Activated B cell treated with CpG ODN at 0.5 μM for 24 hours (primary cell): ENCODE measurements around the gene TH. TPM values are rescaled to one million over a fixed set of nuclear protein-coding genes. Genes with fewer than 3 reads are reported as not detected.
"Not testable (repeated sequence)": the region's sequence is repeated elsewhere in the genome, so short reads cannot be mapped to it uniquely, and the experiment has no call there.

Experiments
- ATAC-seq: fragments of 200-7000 bp; cut with Tn5 transposase; one replicate; pipeline ENCODE4 v1.10.0; 2021; ENCODE audit warnings: low read depth, mild to moderate bottlenecking, moderate library complexity
- CTCF ChIA-PET: fragments of 350-600 bp; sonication (Branson Sonifier 250); formaldehyde crosslinking; loops from one replicate; lab custom pipeline; 2021; ENCODE audit warnings: antibody characterized with exemption; lab: Charles Lee
- POLR2A ChIA-PET: fragments of 350-600 bp; sonication (Branson Sonifier 250); formaldehyde crosslinking; loops from one replicate; lab custom pipeline; 2021; ENCODE audit warnings: antibody characterized with exemption; lab: Charles Lee
- DNase-seq: peaks from one replicate; pipeline ENCODE4 v3.0.0; 2022
- H3K27ac Mint-ChIP-seq: one replicate; pipeline ENCODE4 v1.8.0; 2020; ENCODE audit warnings: mixed read lengths
- H3K27me3 Mint-ChIP-seq: one replicate; pipeline ENCODE4 v1.8.0; 2021; ENCODE audit warnings: mixed read lengths
- H3K36me3 Mint-ChIP-seq: one replicate; pipeline ENCODE4 v1.8.0; 2021; ENCODE audit warnings: low read depth, mixed read lengths
- H3K4me1 Mint-ChIP-seq: one replicate; pipeline ENCODE4 v1.8.0; 2021; ENCODE audit warnings: mixed read lengths
- H3K4me3 Mint-ChIP-seq: one replicate; pipeline ENCODE4 v1.8.0; 2020; ENCODE audit warnings: mild to moderate bottlenecking, mixed read lengths
- H3K9me3 Mint-ChIP-seq: one replicate; pipeline ENCODE4 v1.8.0; 2020; ENCODE audit warnings: mixed read lengths
- intact Hi-C: fragments of 100-400 bp; cut with micrococcal nuclease; formaldehyde crosslinking; loops from one replicate; pipeline ENCODE4 v1.15.1; 2024
- total RNA-seq: library from RNA; stranded (reverse); gene quantifications from 2 replicates; pipeline ENCODE4 v1.2.3, GENCODE V29; 2022
- TF ChIP-seq, protein P1 (sequence below): fragments of 200-600 bp; IDR thresholded peaks from one replicate; pipeline ENCODE4 v1.8.0; 2022; ENCODE audit warnings: antibody characterized with exemption, mild to moderate bottlenecking

The TH gene
- total RNA-seq, 1 donor from 2014 or later = not detected

DNA sequence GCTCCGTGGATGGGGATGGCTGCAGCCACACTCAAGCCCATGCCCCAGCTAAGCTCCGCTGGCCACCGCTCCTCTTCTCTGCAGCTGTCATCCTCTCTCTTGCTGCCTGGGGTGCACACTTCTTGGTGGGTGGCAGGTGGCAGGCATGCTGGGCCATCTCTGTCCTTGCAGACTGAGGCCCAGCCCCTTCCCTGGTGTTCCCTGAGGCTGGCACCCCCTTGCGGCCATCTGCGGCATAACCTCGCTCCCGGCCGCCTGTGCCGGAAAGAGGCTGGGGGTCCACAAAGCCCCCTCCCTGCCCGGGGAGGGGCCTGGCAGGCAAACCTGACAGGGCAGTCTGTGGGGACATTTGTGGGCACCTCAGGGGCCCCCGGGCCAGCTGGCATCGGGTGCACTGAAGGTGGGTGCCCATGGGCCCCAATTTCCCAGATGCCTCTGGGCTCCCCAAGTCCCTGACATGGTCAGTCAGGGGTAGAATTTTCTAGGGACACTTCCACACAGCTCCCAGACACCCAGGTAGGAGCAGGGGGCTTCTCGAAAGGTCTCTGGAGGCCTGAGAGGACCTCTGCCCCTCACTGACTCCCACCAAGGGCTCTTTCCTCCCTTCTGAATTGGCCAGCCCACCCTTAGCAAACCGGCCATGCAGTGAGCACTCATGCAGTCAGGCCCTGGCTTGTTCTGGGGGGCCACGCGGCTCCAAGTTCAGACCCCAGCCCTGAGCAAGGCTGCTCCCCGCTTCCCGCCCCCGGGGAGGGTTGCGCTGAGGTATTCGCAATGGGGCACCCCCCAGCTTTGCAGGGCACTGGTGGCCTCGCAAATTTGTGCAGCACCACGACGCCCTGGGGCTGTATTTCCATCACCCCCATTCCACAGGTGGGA is 23.5 kb upstream of the TH start:
- Mint-ChIP-seq H3K9me3 (no peaks in the 10 kb centered on the region), H3K4me1 (peaks cover 19% of the 10 kb centered on the region), H3K36me3 (no peaks in the 10 kb centered on the region), H3K27me3 (peaks cover 12% of the 10 kb centered on the region), H3K4me3 (no peak overlapping the region), H3K27ac (no peak overlapping the region)
- DNase-seq (peak; percentile 45), ATAC-seq (no peak)
- ChIA-PET CTCF (interaction anchor here (1.0 to 6.8 kb wide), 4 partner anchors 30 to 225 kb away, joined by 3 to 47 read pairs (median 11); no protein-coding TSS in a partner anchor), POLR2A (no interaction called here)
- intact Hi-C loops = loop anchor here (1.0 to 10.0 kb wide), 2 partner anchors 336 to 690 kb away; partner anchors contain the start of gene CDKN1C
- TF ChIP-seq, protein P1, sequence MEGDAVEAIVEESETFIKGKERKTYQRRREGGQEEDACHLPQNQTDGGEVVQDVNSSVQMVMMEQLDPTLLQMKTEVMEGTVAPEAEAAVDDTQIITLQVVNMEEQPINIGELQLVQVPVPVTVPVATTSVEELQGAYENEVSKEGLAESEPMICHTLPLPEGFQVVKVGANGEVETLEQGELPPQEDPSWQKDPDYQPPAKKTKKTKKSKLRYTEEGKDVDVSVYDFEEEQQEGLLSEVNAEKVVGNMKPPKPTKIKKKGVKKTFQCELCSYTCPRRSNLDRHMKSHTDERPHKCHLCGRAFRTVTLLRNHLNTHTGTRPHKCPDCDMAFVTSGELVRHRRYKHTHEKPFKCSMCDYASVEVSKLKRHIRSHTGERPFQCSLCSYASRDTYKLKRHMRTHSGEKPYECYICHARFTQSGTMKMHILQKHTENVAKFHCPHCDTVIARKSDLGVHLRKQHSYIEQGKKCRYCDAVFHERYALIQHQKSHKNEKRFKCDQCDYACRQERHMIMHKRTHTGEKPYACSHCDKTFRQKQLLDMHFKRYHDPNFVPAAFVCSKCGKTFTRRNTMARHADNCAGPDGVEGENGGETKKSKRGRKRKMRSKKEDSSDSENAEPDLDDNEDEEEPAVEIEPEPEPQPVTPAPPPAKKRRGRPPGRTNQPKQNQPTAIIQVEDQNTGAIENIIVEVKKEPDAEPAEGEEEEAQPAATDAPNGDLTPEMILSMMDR = no peak

DNA sequence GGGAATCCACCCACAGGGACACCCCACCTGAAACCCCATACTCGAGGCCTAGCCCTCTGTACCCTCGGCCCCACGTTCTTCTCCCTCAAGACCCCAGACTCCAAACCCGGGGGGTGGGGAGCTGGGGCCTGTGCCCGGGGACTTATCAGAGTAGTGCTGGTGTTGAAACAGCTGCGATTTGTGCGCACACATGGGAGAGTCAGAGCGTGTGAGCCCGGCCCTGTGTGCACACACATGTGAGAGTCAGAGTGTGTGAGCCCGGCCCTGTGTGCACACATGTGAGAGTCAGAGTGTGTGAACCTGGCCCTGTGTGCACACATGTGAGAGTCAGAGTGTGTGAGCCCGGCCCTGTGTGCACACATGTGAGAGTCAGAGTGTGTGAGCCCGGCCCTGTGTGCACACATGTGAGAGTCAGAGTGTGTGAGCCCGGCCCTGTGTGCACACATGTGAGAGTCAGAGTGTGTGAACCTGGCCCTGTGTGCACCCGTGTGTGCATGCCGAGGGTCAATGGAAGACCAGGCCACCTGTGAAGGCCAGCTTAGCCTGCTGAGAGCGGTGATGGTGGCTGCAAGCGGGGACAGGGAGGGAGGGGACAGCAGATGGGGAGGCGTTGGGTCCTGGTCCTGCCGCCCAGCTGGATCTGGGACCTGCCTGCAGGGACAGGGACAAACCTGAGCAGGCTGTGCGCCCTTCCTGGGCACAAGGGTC is 22.4 kb upstream of the TH start:
- POLR2A ChIA-PET, H3K36me3 Mint-ChIP-seq, ATAC-seq: not testable (repeated sequence)

DNA sequence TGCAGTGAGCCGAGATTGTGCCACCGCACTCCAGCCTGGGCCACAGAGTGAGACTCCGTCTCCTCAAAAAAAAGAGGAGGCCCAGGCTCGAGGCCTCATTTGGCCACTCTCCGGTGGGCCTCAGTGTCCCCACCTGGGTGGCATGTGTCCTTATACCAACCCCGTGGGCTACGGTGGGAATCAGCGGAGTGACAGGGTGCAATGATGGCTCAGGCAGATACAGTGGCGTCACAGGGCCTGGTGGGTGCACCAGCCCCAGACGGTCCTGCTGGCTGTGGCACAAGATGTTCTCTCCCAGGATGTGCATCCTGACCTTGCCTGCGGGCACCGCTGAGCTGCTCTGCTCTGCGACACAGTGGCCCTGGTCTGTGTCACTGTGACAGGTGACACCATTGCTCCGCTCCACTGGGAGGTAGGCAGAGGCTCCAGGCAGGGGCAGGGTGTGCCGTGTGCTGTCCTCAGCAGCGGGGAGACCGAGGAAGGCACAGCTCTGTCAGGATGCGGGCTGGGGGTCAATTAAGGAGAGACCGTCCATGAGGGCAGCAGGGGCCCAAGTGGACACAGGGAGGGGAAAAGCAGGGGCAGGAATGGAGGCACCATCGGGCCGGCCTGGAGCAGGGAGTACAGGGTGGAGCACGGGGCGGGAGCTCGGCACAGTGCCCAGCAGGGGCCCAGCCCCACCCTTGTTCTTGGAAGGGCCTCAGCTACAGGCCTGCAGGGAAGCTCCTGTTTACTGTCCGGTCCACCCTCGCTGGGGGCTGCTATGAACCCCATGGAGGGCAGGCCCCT is 21.7 kb upstream of the TH start:
- TF ChIP-seq, protein P1 = no peak
- no peak overlapping the region for H3K27ac Mint-ChIP-seq
- no peak overlapping the region for H3K4me3 Mint-ChIP-seq
- H3K9me3 Mint-ChIP-seq = no peaks in the 10 kb centered on the region
- intact Hi-C loops = loop anchor here (10.0 kb wide), 1 partner anchor 692 kb away; the partner anchor contains the start of gene CDKN1C
- ATAC-seq = no peak
- H3K36me3 Mint-ChIP-seq = no peaks in the 10 kb centered on the region
- H3K27me3 Mint-ChIP-seq = peaks cover 14% of the 10 kb centered on the region
- ChIA-PET CTCF (interaction anchor here (1.2 to 6.8 kb wide), 3 partner anchors 112 to 341 kb away, joined by 3 to 47 read pairs (median 16); no protein-coding TSS in a partner anchor), POLR2A (no interaction called here)
- no peak for DNase-seq
- H3K4me1 Mint-ChIP-seq = peaks cover 19% of the 10 kb centered on the region

More for the DNA sequence above, 22.4 kb upstream of the TH start:
- not testable (repeated sequence) for DNase-seq, H3K4me3 Mint-ChIP-seq, H3K9me3 Mint-ChIP-seq, H3K27ac Mint-ChIP-seq
- intact Hi-C loops = loop anchor here (10.0 kb wide), 1 partner anchor 691 kb away; the partner anchor contains the start of gene CDKN1C
- H3K27me3 Mint-ChIP-seq = peaks cover 12% of the 10 kb centered on the region
- peaks cover 19% of the 10 kb centered on the region for H3K4me1 Mint-ChIP-seq
- CTCF ChIA-PET = interaction anchor here (1.2 to 6.8 kb wide), 4 partner anchors 29 to 340 kb away, joined by 3 to 47 read pairs (median 10); no protein-coding TSS in a partner anchor

DNA sequence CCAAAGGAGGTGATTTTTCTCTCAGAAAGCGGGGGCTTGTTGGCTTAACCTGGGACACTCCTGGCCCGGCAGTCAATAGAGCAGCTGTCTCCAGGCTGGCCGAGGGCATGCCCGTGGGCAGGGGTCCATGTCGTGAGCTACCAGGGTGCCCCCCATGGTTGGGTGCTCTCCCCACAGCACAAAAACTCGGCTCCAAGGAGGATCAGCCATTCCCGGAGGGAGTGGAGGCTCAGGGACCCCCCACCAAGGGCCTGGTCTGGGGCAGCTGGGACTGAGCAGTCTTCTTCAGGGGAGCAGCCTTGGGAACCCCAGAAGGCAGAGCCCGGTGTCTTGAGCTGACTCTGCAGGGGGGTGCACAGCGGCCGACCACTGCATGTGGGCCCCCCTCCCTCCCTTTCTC is 20.8 kb upstream of the TH start:
- intact Hi-C loops = loop anchor here (10.0 kb wide), 1 partner anchor 692 kb away; the partner anchor contains the start of gene CDKN1C

More for the DNA sequence above, 20.8 kb upstream of the TH start:
- Mint-ChIP-seq H3K27ac (no peak overlapping the region), H3K27me3 (peaks cover 14% of the 10 kb centered on the region), H3K36me3 (no peaks in the 10 kb centered on the region), H3K9me3 (no peaks in the 10 kb centered on the region), H3K4me1 (peaks cover 19% of the 10 kb centered on the region), H3K4me3 (no peak overlapping the region)
- ATAC-seq = no peak
- POLR2A ChIA-PET = no interaction called here
- TF ChIP-seq, protein P1 = no peak
- no peak for DNase-seq
- CTCF ChIA-PET = interaction anchor here (6.8 kb wide), 1 partner anchor 228 kb away, joined by 47 read pairs; no protein-coding TSS in a partner anchor
